Heart left ventricle (tissue), 13 donors: ENCODE measurements around the gene LCNL1.
"Not testable (repeated sequence)": the region's sequence is repeated elsewhere in the genome, so short reads cannot be mapped to it uniquely, and the experiment has no call there.

ENCODE experiments used
- POLR2A ChIP-seq, 2 donors: fragments of 450-650 bp; IDR thresholded peaks; one replicate each; pipeline ENCODE4 v1.6.1; 2017; ENCODE audit warnings: antibody characterized with exemption in 2 of 2, mild to moderate bottlenecking in 2 of 2, moderate library complexity in 2 of 2
- TF ChIP-seq, protein P1 (sequence below), 12 donors: fragments of 200-600 bp; sonication (generic) in 4 of 12; IDR thresholded peaks; one replicate each; pipeline versions ENCODE4 v1.5.0 to v1.8.0; 2018 to 2022; ENCODE audit warnings: antibody characterized with exemption in 12 of 12, mild to moderate bottlenecking in 5 of 12
- donor health status: ischemic (EF 13 %, LVEDD 7.1; RV severe dilation, severe dysfunction).
- donor health status: DM: no; HTN: yes; CAD: no.
- donor health status: DM: no; HTN: no; CAD: no.
- donor health status: ischemic (EF 25% LVEDD 6.9; RV normal size, moderate dysfunction).
- donor health status: ischemic (EF 25% LVEDD 5.7; RV mildly dilated, moderate dysfunction).
- donor health status: ischemic (EF 35%, LVEDD 5.7; RV mildly dilated, moderate dysfunction).
- donor health status: nonischemic (EF 11% LVEDD 7.7; RV severe dilation, severe dysfunction).
- donor health status: DM: yes; HTN: yes; CAD: no.
- donor health status: PGD.
- donor health status: ischemic (EF 29% LVEDD 5.4; RV normal size, mild dysfunction).
- donor health status: nonischemic (EF 23%, LVEDD 6.1; RV moderate dilation, normal function).

DNA sequence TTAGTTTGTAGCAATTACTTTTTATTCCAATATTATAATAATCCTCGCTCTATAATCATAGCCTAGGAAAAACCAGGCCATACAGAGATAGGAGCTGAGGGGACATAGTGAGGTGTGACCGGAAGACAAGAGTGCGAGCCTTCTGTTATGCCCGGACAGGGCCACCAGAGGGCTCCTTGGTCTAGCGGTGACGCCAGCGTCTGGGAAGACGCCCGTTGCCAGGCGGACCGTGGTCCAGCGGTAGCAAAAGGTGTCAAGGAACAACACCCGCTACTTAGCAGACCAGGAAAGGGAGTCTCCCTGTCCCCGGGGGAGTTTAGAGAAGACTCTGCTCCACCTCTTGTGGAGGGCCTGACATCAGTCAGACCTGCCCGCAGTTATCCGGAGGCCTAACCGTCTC lies 21.5 kb downstream of the LCNL1 start:
- TF ChIP-seq, protein P1, sequence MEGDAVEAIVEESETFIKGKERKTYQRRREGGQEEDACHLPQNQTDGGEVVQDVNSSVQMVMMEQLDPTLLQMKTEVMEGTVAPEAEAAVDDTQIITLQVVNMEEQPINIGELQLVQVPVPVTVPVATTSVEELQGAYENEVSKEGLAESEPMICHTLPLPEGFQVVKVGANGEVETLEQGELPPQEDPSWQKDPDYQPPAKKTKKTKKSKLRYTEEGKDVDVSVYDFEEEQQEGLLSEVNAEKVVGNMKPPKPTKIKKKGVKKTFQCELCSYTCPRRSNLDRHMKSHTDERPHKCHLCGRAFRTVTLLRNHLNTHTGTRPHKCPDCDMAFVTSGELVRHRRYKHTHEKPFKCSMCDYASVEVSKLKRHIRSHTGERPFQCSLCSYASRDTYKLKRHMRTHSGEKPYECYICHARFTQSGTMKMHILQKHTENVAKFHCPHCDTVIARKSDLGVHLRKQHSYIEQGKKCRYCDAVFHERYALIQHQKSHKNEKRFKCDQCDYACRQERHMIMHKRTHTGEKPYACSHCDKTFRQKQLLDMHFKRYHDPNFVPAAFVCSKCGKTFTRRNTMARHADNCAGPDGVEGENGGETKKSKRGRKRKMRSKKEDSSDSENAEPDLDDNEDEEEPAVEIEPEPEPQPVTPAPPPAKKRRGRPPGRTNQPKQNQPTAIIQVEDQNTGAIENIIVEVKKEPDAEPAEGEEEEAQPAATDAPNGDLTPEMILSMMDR (IDR thresholded peaks at IDR 0.05): peak; percentile 8 to 48 (median 28)
- not testable (repeated sequence) for TF ChIP-seq POLR2A (IDR thresholded peaks at IDR 0.05)
